Ectodermal cell (in vitro differentiated cells): ENCODE data around the gene ST6GALNAC2.
"Not testable (repeated sequence)": the region's sequence is repeated elsewhere in the genome, so short reads cannot be mapped to it uniquely, and the experiment has no call there.

Source experiments
- H3K27ac ChIP-seq: 2 replicates; pipeline ENCODE4 v1.7.0; 2013; ENCODE audit warnings: mild to moderate bottlenecking, low read depth, low read length; ENCODE audit not compliant: insufficient read depth, poor library complexity, severe bottlenecking
- H3K27me3 ChIP-seq: 2 replicates; pipeline ENCODE4 v1.7.0; 2013; ENCODE audit warnings: mild to moderate bottlenecking, low read length; ENCODE audit not compliant: insufficient read depth, control insufficient read depth, poor library complexity, severe bottlenecking
- H3K36me3 ChIP-seq: one replicate; pipeline ENCODE4 v1.7.0; 2013; ENCODE audit warnings: low read length; ENCODE audit not compliant: control insufficient read depth, insufficient read depth
- H3K4me1 ChIP-seq: one replicate; pipeline ENCODE4 v1.7.0; 2013; ENCODE audit warnings: low read length; ENCODE audit not compliant: control insufficient read depth, insufficient read depth
- H3K4me3 ChIP-seq: 2 replicates; pipeline ENCODE4 v1.7.0; 2013; ENCODE audit warnings: low read depth, low read length, control low read depth; ENCODE audit not compliant: insufficient read depth
- H3K9me3 ChIP-seq: 2 replicates; pipeline ENCODE4 v1.7.0; 2013; ENCODE audit warnings: mild to moderate bottlenecking, low read length, moderate library complexity; ENCODE audit not compliant: control insufficient read depth
- WGBS, 2 experiments: methylation state at CpG; one replicate each; pipeline ENCODE4 v1.1.7; 2013; ENCODE audit warnings: missing lambda C conversion rate in 2 of 2; 5-methylcytosine and 5-hydroxymethylcytosine counted together

Gene ST6GALNAC2

DNA sequence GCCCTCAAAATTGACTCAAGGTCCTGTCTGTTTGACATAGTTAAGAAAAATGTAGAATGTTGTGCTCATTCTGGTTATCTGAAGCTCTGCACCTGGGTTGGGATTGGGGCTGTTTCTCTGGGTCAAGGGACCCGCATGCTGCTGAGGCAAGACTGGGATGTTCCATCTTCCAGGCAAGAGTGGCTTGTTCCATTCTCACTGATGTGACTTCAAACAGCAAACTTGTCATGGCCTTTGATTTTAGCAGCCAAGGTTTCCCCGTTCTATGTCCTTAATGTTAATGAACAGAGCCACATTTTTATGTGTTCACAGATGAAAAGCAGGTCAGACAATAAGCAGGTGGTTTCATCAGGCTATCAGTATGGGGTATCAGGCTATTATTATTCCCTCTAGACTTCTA lies 32.2 kb upstream of the ST6GALNAC2 start:
- Histone ChIP-seq H3K36me3 (no peaks in the 10 kb centered on the region), H3K27me3 (no peaks in the 10 kb centered on the region), H3K27ac (no peak overlapping the region), H3K9me3 (no peaks in the 10 kb centered on the region), H3K4me3 (no peak overlapping the region), H3K4me1 (peaks cover 2% of the 10 kb centered on the region)
- 93% methylated on average over 2 of the region's 2 CpGs for WGBS, 2 experiments

DNA sequence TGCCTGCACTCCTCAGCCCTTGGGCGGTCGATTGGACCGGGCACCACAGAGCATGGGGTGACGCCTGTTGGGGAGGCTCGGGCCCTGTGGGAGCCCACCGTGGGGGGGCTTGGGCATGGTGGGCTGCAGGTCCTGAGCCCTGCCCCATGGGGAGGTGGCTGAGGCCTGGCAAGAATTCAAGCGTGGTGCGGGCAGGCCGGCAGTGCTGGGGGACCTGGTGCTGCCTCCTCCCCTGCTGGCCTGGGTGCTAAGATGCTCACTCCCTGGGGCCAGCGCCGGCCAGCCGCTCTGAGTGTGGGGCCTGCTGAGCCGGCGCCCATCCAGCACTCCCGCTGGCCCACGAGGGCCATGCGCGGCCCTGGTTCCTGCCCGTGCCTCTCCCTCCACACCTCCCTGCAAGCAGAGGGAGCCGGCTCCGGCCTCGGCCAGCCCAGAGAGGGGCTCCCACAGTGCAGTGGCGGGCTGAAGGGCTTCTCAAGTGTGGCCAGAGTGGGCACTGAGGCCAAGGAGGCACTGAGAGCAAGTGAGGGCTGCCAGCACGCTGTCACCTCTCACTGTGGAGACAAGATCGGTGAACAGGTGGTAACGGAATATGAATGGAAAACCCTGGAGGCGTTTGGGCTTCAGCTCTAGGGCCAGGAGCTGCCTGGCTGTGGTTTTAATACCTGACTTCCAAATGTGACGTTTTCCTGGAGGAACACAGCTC lies 29.4 kb upstream of the ST6GALNAC2 start:
- WGBS, 2 experiments: 89 to 91% methylated on average over 28 of the region's 28 CpGs
- no peak overlapping the region for H3K4me3 ChIP-seq

DNA sequence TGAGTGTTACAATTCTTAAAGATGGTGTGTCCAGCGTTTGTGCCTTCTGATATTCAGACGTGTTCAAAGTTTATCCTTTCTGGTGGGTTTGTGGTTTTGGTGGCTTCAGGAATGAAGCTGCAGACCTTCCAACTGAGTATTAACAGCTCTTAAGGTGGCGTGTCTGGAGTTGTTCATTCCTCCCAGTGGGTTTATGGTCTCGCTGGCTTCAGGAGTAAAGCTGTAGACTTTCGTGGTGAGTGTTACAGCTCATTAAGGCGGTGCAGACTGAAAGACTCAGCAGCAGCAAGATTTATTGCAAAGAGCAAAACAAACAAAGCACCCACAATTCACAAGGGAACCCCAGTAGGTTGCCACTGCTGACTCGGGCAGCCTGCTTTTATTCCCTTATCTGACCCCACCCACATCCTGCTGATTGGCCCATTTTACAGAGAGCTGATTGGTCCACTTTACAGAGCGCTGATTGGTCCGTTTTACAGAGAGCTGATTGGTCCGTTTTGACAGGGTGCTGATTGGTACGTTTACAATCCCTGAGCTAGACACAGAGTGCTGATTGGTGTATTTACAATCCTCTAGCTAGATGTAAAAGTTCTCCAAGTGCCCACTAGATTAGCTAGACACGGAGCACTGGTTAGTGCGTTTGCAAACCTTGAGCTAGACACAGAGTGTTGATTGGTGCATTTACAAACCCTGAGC lies 28.6 kb upstream of the ST6GALNAC2 start:
- H3K9me3 ChIP-seq, H3K4me3 ChIP-seq, H3K27me3 ChIP-seq, H3K27ac ChIP-seq, H3K36me3 ChIP-seq, H3K4me1 ChIP-seq: not testable (repeated sequence)
- 84 to 92% methylated on average over 13 of the region's 13 CpGs for WGBS, 2 experiments

More for the DNA sequence above, 29.4 kb upstream of the ST6GALNAC2 start:
- H3K27me3 ChIP-seq: no peaks in the 10 kb centered on the region
- no peaks in the 10 kb centered on the region for H3K9me3 ChIP-seq
- no peak overlapping the region for H3K27ac ChIP-seq
- peaks cover 3% of the 10 kb centered on the region for H3K4me1 ChIP-seq
- H3K36me3 ChIP-seq: no peaks in the 10 kb centered on the region

DNA sequence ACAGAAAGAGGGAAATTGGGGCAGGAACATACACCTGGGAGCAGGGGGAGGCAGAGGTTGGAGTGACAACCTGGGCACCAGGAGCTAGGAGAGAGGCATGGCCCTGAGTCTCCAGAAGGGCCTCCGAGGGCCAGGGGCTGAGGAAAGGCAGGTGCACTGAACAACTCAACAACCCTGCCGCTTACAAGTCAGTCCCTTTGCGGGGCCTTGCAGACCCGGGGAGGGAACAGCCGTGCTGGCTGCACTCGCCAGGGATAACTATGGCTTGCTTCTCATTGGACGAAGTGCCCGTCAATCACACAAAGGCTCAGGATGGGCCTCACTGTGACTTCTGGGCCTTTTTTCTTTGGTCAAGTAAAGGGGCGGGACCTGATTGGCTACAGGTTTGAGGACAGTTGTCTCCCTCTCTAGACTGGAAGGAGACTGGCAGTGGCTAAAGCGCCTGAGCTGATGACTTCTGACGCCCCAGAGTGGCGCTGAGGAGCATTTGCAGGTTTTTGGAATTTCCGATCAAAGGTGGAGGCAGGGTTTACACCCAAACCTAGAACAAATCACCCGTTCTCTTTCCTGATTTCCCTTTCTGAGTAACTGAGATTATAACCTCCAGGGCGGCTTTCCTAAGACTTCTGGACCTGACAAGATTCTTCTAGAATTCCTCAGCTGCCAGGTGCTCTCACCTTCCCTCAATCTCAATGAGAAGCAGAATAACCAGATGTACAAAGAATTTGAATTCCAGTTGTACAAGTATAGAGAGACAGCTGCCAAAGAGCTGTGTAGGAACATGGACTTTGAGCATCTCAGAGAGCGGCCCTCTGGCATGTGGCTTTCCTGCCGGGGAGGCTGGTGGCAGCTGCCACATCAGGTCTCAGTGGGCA lies 27.6 kb upstream of the ST6GALNAC2 start:
- WGBS, 2 experiments: 56 to 60% methylated on average over 17 of the region's 17 CpGs
- Histone ChIP-seq H3K4me3 (no peak overlapping the region), H3K27ac (no peak overlapping the region), H3K9me3 (no peaks in the 10 kb centered on the region), H3K4me1 (peaks cover 3% of the 10 kb centered on the region), H3K27me3 (no peaks in the 10 kb centered on the region), H3K36me3 (no peaks in the 10 kb centered on the region)

DNA sequence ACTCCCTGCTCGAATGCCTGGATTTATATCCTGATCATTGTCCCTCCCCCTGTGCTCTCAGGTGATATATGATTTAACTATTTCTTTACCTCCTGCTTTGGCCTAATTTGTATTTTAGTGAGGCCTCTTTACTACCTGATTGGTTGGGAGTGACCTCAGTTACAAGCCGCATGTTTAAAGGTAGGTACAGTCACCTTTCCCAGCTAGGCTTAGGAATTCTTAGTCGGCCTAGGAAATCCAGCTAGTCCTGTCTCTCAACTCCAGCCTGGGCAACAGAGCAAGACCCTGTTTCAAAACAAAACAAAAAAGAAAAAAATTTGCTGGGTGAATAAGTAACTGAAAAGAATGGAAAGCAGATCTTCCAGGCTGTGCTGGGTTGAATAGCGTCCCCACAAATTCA lies 26.8 kb upstream of the ST6GALNAC2 start:
- WGBS, 2 experiments: 87 to 98% methylated on average over 4 of the region's 4 CpGs
- Histone ChIP-seq H3K4me3 (no peak overlapping the region), H3K27ac (no peak overlapping the region), H3K36me3 (no peaks in the 10 kb centered on the region), H3K4me1 (peaks cover 3% of the 10 kb centered on the region), H3K27me3 (no peaks in the 10 kb centered on the region), H3K9me3 (no peaks in the 10 kb centered on the region)

DNA sequence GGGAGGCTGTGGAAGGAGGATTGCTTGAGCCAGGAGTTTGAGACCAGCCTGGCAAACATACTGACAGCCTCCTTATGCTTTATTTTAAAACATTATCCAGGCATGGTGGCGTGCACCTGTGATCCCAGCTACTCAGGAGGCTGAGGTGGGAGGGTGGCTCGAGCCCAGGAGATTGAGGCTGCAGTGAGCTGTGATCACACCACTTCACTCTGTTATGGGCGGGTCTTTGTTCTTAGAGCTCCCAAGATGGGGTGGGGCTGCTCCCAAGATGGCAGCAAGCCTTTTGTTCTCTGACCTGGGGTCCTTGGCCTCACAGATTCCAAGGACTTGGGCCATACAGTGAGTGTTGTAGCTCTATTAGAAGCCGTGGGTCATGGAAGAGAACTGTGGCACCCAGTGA lies 26.1 kb upstream of the ST6GALNAC2 start:
- H3K4me3 ChIP-seq: no peak overlapping the region
- WGBS, 2 experiments: 92 to 95% methylated on average over 4 of the region's 4 CpGs
- peak overlapping the region; percentile 41 for H3K27ac ChIP-seq

DNA sequence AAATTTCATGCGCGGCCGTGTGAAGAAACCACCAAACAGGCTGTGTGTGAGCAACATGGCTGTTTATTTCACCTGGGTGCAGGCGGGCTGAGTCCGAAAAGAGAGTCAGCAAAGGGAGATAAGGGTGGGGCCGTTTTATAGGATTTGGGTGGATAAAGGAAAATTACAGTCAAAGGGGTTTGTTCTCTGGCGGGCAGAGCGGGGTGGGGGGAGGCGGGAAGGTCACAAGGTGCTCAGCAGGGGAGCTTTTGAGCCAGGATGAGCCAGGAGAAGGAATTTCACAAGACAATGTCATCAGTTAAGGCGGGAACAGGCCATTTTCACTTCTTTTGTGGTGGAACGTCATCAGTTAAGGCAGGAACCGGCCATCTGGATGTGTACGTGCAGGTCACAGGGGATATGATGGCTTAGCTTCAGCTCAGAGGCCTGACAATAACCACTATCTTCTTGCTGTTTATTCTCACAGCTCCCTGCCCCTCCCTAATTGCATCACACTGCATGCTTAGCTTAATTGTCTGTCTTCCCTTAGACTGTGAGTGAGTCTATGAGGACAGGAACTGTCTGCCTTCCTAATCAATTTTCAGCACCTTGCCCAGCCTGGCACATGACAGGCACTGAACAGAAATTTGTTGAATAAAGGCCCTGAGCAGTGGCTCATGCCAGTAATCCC lies 25.6 kb upstream of the ST6GALNAC2 start:
- not testable (repeated sequence) for H3K4me1 ChIP-seq, H3K27me3 ChIP-seq, H3K36me3 ChIP-seq, H3K9me3 ChIP-seq, H3K4me3 ChIP-seq
- H3K27ac ChIP-seq: peak overlapping the region; percentile 41
- WGBS, 2 experiments: 52 to 61% methylated on average over 11 of the region's 13 CpGs

More for the DNA sequence above, 26.1 kb upstream of the ST6GALNAC2 start:
- H3K4me1 ChIP-seq: peaks cover 3% of the 10 kb centered on the region
- H3K27me3 ChIP-seq: no peaks in the 10 kb centered on the region
- no peaks in the 10 kb centered on the region for H3K36me3 ChIP-seq
- no peaks in the 10 kb centered on the region for H3K9me3 ChIP-seq

DNA sequence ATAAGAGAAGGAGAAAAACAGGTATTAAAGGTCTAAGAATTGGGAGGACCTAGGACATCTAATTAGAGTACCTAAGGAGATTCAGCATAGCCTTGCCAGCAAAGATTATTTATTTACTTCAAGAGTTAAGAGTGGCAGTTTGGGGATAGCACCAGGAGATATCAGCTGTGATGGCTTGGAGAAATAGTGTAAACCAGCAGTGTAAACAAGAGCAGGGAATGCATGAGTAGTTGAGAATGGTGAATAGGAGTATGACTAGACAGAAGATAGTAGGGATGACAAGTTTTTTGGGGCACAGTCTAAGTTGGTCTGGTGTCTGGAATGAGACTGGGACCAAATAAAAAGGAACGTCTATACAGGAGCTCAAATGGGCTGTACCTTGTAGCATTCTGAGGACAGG lies 21.0 kb upstream of the ST6GALNAC2 start:
- not testable (repeated sequence) for H3K4me3 ChIP-seq, H3K27me3 ChIP-seq, H3K36me3 ChIP-seq, H3K4me1 ChIP-seq, H3K9me3 ChIP-seq, H3K27ac ChIP-seq
- WGBS, 2 experiments: 87 to 91% methylated on average over 1 of the region's 1 CpG

DNA sequence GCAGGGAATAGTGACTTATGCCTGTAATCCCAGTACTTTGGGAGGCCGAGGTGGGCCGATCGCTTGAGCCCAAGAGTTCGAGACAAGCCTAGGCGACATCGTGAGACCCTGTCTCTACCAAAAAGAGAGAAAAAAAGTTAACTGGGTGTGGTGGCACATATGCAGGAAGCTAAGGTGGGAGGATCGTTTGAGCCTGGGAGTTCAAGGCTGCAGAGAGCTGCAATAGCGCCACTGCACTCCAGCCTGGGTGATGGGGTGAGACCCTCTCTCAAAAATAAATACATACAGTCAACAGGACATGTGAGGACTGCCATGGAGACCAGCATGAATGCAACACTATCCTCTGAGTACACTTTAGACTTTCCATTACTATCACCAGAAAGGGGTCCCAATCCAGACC lies 15.4 kb upstream of the ST6GALNAC2 start:
- no peak overlapping the region for H3K27ac ChIP-seq
- WGBS, 2 experiments: 90 to 94% methylated on average over 8 of the region's 8 CpGs
- no peaks in the 10 kb centered on the region for H3K36me3 ChIP-seq
- H3K4me1 ChIP-seq: peaks cover 3% of the 10 kb centered on the region
- H3K9me3 ChIP-seq: no peaks in the 10 kb centered on the region
- H3K27me3 ChIP-seq: no peaks in the 10 kb centered on the region
- no peak overlapping the region for H3K4me3 ChIP-seq
